Ascending aorta (tissue), 2 donors: ENCODE data around the gene TLR4. TPM values are rescaled to one million over a fixed set of nuclear protein-coding genes. Genes with fewer than 3 reads are reported as not detected.

Source experiments
- DNase-seq, 2 donors: peaks; one replicate each; pipeline ENCODE4 v3.0.0-alpha.2; 2019; ENCODE audit warnings: low spot score in 2 of 2
- H3K27ac ChIP-seq, 2 donors: fragments of 200-600 bp; sonication (generic); one replicate each; pipeline ENCODE4 v1.5.1; 2016 to 2017; ENCODE audit warnings: mild to moderate bottlenecking in 1 of 2
- H3K27me3 ChIP-seq: fragments of 200-600 bp; sonication (generic); one replicate; pipeline ENCODE4 v1.5.1; 2017
- H3K36me3 ChIP-seq, 2 donors: fragments of 200-600 bp; sonication (generic); one replicate each; pipeline ENCODE4 v1.5.1; 2016
- H3K4me1 ChIP-seq, 2 donors: fragments of 200-600 bp; sonication (generic); one replicate each; pipeline ENCODE4 v1.5.1; 2016 to 2017; ENCODE audit warnings: mild to moderate bottlenecking in 1 of 2
- H3K4me3 ChIP-seq, 2 donors: fragments of 200-600 bp; sonication (generic); one replicate each; pipeline ENCODE4 v1.5.1; 2016 to 2017; ENCODE audit warnings: mild to moderate bottlenecking in 1 of 2
- H3K9me3 ChIP-seq, 2 donors: fragments of 200-600 bp; sonication (generic); one replicate each; pipeline ENCODE4 v1.5.1; 2016
- intact Hi-C: fragments of 100-400 bp; cut with DNase I; formaldehyde crosslinking; loops from one replicate; pipeline ENCODE4 v1.15.1; 2023
- total RNA-seq: library from RNA; depleted of rRNA; stranded (reverse); fragments of >200 nt; gene quantifications from one replicate; pipeline ENCODE4 v1.1.0, GENCODE V29; 2016
- TF ChIP-seq, protein P1 (sequence below), 3 experiments: fragments of 200-600 bp in 2 of 3; fragments of 450-650 bp in 1 of 3; sonication (generic) in 2 of 3; IDR thresholded peaks; one replicate each; pipeline ENCODE4 v1.5.1; 2016 to 2019; ENCODE audit warnings: antibody characterized with exemption in 3 of 3, mild to moderate bottlenecking in 1 of 3, moderate library complexity in 1 of 3

TLR4 gene
- total RNA-seq, 1 donor from 2014 or later, result 32.4 TPM

DNA sequence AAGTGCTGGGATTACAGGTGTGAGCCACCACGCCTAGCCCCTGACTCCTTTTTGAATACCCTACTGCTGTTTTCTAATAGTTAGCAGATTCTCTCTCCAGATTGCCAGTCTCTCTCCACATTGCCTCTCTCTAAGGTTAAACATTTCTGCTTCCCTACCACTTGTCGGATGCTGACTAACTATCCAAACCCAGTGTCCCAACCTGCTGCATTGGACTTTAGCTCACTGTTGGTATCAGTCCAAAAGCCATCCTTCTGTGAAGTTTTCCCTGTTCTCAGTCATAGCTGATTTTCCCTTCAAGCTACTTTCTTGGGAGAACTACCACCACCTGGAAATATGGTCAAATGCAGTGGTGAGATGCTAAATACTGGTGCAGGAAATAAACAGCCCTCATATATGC, 48.7 kb downstream of the TLR4 start:
- H3K4me3 ChIP-seq, result no peak overlapping the region
- no peak overlapping the region for H3K27ac ChIP-seq
- TF ChIP-seq, protein P1, sequence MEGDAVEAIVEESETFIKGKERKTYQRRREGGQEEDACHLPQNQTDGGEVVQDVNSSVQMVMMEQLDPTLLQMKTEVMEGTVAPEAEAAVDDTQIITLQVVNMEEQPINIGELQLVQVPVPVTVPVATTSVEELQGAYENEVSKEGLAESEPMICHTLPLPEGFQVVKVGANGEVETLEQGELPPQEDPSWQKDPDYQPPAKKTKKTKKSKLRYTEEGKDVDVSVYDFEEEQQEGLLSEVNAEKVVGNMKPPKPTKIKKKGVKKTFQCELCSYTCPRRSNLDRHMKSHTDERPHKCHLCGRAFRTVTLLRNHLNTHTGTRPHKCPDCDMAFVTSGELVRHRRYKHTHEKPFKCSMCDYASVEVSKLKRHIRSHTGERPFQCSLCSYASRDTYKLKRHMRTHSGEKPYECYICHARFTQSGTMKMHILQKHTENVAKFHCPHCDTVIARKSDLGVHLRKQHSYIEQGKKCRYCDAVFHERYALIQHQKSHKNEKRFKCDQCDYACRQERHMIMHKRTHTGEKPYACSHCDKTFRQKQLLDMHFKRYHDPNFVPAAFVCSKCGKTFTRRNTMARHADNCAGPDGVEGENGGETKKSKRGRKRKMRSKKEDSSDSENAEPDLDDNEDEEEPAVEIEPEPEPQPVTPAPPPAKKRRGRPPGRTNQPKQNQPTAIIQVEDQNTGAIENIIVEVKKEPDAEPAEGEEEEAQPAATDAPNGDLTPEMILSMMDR (IDR thresholded peaks at IDR 0.05), result no peak
- no peaks in the 10 kb centered on the region for H3K27me3 ChIP-seq
- no peaks in the 10 kb centered on the region for H3K4me1 ChIP-seq
- H3K9me3 ChIP-seq, result no peaks in the 10 kb centered on the region
- intact Hi-C loops, result no loop called here
- H3K36me3 ChIP-seq, result no peaks in the 10 kb centered on the region
- DNase-seq, result no peak

DNA sequence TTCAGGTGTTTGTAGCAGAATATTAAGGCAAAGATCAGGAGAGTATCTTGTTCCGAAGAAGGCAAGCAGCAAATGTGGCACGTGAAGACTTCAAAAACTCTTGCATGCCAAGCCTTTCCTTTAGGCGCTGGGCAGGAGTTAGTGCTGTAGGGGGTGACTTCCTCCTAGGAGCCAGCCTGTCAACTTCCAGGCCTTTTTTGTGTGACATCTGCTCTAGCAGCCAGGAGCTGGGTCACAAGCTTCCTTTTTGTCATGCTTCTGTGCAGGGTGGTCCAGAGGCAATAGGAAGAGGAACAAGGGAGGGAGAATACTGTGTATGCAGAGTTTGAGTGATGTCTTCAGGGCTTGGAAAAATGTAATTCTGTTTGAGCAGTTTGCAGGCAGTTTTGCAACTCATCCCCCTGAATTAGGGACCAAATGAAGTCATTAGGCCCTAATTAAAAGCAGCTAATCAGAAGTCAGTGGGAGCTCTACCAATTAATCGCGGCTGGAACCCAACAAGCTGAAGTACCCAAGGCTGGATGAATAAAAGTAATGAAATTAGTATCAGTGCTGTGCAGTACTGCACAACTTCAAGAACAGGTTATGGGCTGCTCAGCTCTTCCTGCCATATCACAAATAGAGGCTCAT, 53.5 kb downstream of the TLR4 start:
- no peak overlapping the region for H3K4me3 ChIP-seq
- no peak overlapping the region for H3K27ac ChIP-seq
- H3K36me3 ChIP-seq, result no peaks in the 10 kb centered on the region
- no peak for DNase-seq
- no peaks in the 10 kb centered on the region for H3K4me1 ChIP-seq
- TF ChIP-seq, protein P1 (IDR thresholded peaks at IDR 0.05), result no peak
- intact Hi-C loops, result no loop called here
- no peaks in the 10 kb centered on the region for H3K9me3 ChIP-seq
- no peaks in the 10 kb centered on the region for H3K27me3 ChIP-seq

DNA sequence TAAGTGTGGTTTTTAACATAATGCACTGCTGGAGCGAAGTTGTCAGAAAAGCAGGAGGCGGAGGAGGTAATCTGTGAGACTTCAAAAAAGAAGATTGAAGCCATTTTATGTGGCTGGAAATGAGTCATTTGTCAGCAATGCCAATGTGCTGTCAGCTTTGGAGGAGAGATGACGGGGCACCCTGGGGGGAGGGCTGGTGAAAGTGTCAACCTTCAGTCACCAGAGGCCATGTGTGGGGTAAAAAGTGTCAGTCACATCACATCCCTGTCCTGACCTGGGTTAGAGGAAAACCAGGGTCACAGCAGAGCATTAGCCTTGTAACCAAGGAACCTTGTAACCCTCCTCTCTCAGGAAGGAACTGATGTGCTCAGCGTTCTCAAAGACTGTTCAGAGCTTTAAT, 59.1 kb downstream of the TLR4 start:
- no peak for DNase-seq
- H3K9me3 ChIP-seq, result no peaks in the 10 kb centered on the region
- intact Hi-C loops, result no loop called here
- no peak overlapping the region for H3K27ac ChIP-seq
- TF ChIP-seq, protein P1 (IDR thresholded peaks at IDR 0.05), result no peak
- no peaks in the 10 kb centered on the region for H3K4me1 ChIP-seq
- H3K27me3 ChIP-seq, result no peaks in the 10 kb centered on the region
- H3K36me3 ChIP-seq, result no peaks in the 10 kb centered on the region
- no peak overlapping the region for H3K4me3 ChIP-seq

DNA sequence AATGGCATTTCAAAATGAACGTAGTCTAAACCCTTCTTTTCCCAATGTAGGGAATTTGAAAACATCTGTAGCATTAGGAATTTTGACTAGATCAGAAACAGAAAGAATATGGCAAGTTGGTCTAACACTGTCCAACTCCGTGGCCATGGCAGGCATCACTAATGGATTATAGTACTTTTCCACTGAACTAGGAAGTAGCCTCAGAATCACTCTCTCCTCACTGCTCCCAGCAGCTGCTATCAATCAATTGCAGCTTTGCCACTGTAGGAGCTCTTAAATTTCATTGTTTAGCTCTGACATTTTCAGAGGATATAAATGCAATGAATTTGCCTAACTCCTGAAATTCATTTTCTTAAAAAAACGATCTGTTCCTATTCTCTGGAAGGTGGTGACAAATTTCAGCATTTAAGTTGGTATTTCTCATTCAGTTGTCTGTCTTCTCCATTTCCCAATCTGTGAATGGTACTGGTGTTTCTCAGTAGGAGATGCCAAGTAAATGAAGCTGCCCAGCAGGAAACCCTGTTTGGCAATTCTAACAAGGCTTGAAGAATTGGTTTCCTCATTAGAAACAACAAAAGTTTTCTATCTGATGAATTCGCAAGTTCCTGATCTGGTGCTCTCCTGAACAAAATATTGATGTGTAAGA, 64.7 kb downstream of the TLR4 start:
- intact Hi-C loops, result no loop called here
- Histone ChIP-seq H3K27ac (no peak overlapping the region), H3K36me3 (no peaks in the 10 kb centered on the region), H3K4me3 (no peak overlapping the region), H3K4me1 (no peaks in the 10 kb centered on the region), H3K9me3 (no peaks in the 10 kb centered on the region), H3K27me3 (no peaks in the 10 kb centered on the region)
- no peak for DNase-seq
- TF ChIP-seq, protein P1 (IDR thresholded peaks at IDR 0.05), result no peak

DNA sequence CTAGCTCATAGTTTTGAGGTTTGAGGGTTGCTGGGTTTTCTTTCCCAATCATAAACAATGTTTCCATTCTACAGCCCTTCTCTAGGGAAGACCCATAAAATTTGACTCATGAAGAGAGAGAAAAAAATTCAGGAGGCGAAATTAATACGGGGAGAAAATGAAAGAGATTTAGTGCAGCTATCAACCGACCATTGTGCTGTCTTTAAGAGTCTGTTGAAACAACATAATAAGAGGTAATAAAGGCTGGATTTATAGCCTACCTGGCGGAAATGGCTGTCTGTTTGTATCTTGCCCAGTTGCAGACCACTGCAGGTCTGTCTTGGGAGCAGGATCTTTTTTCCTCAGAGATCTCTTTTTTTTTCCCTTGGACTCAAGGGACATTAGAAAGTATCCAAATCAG, 66.9 kb downstream of the TLR4 start:
- Histone ChIP-seq H3K4me1 (no peaks in the 10 kb centered on the region), H3K27me3 (no peaks in the 10 kb centered on the region), H3K4me3 (no peak overlapping the region), H3K27ac (no peak overlapping the region), H3K9me3 (no peaks in the 10 kb centered on the region), H3K36me3 (no peaks in the 10 kb centered on the region)
- TF ChIP-seq, protein P1 (IDR thresholded peaks at IDR 0.05), result no peak
- intact Hi-C loops, result no loop called here
- DNase-seq, result no peak
